ENCODE measurements around the gene STPG4. TPM values are rescaled to one million over a fixed set of nuclear protein-coding genes. Genes with fewer than 3 reads are reported as not detected.
"Not testable (repeated sequence)": the region's sequence is repeated elsewhere in the genome, so short reads cannot be mapped to it uniquely, and the experiment has no call there.

The STPG4 gene
- total RNA-seq, 1 donor from 2014 or later = 0.22 TPM

DNA sequence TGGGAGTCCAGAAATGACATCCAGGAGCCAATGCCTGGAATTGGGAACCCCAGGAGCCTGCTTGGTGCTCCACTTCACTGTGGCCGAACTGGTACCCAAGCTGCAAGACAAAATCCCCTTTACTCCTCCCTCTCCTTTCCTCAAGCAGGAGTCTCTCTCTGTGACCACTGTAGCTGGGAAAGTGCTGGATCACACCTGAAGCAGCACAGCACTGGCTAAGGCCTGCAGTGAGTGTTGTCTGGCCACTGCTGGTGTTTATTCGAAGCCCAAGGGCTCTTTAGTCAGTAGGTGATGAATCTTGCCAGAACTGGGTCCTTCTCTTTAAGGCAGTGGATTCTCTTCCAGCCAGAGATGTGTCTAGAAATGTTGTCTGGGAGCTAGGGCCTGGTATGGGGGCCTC is 26.4 kb downstream of the STPG4 start:
- intact Hi-C loops (cut with micrococcal nuclease) = no loop called here

DNA sequence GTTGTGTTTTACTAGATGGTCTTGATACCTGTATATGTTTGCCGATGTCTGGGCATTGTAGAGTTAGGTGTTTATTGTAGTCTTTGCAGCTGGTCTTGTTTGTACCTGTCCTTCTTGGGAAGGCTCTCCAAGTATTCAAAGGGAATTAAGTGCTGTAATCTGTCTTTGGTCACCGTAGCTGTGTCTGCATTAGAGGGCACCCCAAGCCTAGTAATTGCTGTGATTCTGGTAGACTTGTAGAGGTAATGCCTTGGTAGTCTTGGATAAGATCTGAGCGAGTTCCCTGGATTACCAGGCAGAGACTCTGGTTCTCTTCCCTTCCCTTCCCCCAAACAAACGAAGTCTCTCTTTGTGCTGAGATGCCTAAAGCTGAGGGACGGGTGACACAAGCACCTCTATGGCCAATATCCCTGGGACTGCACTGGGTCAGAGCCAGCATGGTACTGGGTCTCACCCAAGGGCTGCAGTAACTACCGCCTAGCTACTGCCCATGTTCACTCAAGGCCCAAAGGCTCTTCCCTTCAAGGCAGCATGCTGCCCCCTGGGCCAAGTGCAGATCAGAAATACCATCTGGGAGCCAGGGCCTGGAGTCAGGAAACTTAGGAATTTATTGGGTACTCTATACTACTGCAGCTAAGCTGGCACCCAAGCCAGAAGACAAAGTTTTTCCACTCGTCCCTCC is 27.1 kb downstream of the STPG4 start:
- intact Hi-C loops (cut with micrococcal nuclease) = no loop called here

DNA sequence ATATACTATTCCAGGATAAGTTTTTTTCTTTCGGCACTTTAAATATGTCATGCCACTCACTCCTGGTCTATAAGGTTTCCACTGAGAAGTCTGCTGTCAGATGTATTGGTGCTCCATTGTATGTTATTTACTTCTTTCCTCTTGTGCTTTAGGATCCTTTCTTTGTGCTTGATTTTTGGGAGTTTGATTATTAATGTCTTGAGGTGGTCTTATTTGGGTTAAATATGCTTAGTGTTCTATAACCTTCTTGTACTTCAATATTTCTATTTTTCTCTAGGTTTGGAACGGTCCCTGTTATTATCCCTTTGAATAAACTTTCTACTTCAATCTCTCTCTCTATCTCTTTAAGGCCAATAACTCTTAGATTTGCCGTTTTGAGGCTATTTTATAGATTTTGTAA is 28.3 kb downstream of the STPG4 start:
- intact Hi-C loops (cut with micrococcal nuclease) = no loop called here

DNA sequence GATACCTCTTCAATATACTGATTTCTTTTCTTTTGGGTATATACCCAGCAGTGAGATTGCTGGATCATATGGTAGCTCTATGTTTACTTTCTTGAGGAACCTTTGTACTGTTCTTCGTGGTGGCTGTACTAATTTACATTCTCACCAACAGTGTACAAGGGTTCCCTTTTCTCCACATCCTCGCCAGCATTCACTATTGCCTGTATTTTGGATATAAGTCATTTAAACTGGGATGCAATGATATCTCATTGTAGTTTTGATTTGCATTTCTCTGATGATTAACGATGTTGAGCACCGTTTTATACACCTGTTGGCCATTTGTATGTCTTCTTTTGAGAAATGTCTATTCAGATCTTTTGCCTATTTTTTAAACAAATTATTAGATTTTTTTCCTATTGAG is 30.4 kb downstream of the STPG4 start:
- intact Hi-C loops (cut with micrococcal nuclease) = not testable (repeated sequence)

DNA sequence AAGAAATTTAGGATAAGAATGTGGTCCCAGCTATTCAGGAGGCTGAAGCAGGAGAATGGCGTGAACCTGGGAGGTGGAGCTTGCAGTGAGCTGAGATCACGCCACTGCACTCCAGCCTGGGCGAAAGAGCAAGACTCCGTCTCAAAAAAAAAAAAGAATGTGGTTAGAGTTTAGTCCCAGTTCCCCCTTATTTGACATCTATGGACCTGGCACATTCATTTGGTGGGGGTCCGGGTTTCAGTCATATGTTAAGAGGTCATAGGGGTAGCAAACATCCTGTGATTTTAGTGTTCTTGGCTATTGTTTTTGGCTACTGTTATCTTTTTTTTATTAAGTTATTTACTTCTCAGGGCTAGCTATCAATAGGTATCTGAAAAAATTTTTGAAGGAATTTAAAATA is 34.7 kb downstream of the STPG4 start:
- intact Hi-C loops (cut with micrococcal nuclease) = not testable (repeated sequence)

DNA sequence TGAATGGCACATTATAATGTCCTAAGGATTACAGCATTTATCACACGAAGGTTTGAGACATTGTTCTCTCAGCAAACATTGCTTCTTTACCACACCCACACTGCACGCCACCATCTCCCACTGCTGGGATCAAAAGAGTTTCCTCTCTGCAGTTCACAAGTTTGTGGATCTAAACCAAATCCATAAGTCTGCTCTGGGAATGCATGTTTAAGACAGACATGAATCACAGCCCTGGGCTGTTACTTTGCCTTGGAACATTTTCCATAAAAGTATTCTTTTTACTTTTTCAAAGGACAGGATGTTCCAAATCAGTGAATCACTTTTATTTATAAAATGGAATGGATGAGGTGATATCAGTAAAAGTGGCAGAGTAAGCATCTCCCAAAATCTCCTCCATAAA is 36.1 kb downstream of the STPG4 start:
- intact Hi-C loops (cut with micrococcal nuclease) = no loop called here

DNA sequence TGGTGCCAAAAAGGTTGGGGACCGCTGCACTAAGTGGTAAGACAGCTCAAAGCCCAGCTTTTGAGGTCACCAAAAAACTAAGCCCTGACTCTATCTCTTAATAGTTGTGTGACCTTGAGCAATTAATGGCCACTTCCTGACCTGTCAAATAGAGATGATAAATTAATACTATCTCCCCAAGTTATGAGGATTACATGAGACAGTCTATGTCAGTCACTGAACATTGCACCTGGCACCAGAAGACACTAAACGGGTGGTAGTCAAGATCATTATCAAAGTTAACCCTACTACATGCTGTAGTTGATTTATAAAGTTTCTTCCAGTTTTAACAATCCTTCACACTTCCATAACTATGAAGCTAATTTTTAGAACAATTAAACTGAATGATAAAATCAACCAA is 36.5 kb downstream of the STPG4 start:
- intact Hi-C loops (cut with micrococcal nuclease) = no loop called here

DNA sequence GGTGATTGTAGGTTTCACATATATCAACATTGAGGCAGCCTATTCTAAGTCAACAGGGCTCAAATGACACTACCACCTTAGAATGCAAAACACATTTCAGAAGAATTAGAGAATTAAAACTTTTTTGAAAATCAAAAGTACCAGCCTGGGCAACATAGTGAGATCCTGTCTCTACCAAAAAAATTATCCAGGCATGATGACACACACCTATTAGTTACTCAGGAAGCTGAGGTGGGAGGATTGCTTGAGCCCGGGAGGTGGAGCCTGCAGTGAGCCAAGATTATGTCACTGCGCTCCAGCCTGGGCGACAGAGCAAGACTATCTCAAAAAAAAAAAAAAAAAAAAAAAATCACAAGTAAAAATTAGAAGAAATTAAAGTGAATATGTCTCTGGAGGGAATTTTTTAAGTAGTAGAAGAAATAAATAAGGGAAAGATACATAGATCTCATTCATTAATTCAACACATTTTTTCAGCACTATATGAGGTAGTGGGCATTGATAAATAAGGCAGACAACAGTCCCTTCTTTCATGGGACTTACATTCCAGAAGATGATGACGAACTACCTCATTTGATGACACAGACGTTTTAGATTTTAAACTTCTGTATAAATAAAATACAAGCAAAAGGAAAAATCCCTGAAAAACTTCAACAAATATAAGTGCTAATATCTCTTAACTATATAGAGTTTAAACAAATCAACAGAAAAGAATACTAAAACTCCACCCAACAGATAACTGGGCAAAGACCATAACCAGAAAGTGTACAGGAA is 42.3 kb downstream of the STPG4 start:
- intact Hi-C loops (cut with micrococcal nuclease) = no loop called here

DNA sequence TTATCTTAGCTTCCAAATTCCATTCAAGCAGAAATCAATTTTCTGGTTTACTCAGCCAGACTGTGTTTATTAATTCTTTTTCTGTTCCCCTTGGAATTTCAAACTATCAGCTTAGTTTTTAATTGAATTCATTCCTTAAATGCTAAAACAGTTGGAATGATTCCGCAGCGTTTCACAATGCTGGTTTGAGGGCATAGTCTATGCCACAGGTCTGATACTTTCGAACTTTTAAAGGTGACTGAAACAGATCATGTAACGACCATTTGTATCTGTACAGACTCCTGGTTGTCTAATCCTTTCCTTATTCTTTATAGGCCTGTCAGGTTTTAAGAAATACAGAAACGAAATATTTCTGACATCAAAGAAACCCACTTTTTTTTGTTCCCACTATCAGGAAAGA is 45.4 kb downstream of the STPG4 start:
- intact Hi-C loops (cut with micrococcal nuclease) = no loop called here

DNA sequence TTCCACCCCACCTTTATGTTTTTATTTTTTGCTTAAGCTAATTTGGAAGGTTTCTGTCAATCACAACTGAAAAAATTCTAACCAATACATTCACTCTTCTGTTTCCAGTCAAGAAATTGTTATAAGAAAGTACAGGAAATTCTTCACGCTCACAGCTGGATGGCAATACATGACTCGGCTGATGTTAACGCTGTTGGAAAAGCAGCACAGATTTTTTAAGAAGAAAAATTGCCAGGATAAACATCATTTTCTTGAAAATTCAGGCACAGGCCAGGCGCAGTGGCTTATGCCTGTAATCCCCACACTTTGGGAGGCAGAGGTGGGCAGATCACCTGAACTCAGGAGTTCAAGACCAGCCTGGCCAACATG is 46.1 kb downstream of the STPG4 start:
- intact Hi-C loops (cut with micrococcal nuclease) = no loop called here

DNA sequence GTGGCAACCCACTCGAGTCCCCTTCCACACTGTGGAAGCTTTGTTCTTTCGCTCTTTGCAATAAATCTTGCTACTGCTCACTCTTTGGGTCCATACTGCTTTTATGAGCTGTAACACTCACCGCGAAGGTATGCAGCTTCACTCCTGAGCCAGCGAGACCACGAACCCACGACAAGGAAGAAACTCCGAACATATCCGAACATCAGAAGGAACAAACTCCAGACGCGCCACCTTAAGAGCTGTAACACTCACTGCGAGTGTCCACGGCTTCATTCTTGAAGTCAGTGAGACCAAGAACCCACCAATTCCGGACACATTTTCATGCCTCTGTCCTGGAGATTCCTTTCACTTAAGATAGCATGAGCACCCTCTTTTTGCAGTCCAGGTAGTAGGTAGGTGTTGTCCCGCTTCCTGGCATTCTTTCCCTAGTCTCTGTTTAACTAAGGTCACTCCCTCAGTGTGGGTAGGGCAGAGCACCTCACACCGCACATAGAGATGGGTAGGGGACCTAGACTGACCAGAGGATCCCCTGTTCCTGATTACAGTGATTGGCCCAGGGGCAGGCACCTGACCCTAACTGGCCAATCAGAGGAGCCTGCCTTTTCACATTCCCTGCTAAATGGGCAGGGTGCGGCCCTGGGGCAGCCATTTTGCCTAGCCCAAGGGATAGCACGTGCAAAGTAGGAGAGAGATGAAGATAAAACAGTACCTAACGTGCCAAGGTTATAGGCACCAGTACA is 46.7 kb downstream of the STPG4 start:
- intact Hi-C loops (cut with micrococcal nuclease) = not testable (repeated sequence)

DNA sequence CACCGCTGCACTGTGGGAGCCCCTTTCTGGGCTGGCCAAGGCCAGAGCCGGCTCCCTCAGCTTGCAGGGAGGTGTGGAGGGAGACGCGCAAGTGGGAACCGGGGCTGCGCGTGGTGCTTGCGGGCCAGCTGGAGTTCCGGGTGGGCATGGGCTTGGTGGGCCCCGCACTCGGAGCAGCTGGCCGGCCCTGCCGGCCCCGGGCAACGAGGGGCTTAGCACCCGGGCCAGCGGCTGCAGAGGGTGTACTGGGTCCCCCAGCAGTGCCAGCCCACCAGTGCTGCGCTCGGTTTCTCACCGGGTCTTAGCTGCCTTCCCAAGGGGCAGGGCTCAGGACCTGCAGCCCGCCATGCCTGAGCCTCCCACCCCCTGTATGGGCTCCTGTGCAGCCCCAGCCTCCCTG is 47.9 kb downstream of the STPG4 start:
- intact Hi-C loops (cut with micrococcal nuclease) = not testable (repeated sequence)

DNA sequence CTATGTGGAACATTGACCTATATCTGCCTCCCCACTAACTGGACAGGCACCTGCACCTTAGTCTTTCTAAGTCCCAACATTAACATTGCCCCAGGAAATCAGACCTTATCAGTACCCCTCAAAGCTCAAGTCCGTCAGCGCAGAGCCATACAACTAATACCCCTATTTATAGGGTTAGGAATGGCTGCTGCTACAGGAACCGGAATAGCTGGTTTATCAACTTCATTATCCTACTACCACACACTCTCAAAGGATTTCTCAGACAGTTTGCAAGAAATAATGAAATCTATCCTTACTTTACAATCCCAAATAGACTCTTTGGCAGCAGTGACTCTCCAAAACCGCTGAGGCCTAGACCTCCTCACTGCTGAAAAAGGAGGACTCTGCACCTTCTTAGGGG is 48.9 kb downstream of the STPG4 start:
- intact Hi-C loops (cut with micrococcal nuclease) = not testable (repeated sequence)

DNA sequence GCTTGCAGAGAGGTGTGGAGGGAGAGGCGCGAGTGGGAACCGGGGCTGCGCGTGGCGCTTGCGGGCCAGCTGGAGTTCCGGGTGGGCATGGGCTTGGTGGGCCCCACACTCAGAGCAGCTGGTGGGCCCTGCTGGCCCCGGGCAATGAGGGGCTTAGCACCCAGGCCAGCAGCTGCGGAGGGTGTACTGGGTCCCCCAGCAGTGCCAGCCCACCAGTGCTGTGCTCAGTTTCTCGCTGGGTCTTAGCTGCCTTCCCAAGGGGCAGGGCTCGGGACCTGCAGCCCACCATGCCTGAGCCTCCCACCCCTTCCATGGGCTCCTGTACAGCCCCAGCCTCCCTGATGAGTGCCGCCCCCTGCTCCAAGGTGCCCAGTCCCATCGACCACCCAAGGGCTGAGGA is 55.4 kb downstream of the STPG4 start:
- intact Hi-C loops (cut with micrococcal nuclease) = not testable (repeated sequence)

DNA sequence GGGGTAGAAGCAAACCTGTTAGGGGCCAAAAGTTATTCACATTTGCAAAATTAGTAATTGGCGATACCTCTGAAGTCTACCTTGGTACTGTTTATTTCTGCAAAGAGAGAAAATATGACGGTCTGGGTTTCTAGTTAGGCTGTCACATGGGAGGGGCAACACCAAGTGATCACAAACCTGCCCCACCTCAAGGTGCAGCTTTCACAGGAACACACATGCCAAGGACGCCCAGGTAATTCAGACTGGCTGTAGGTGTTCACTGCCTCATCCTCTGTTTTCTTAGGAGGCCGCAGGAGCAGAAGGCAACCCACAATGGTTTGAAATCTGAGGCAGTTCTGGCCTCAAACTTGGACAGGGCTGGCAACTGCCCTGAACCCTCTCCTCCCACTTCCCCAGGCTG is 56.2 kb downstream of the STPG4 start:
- intact Hi-C loops (cut with micrococcal nuclease) = no loop called here

DNA sequence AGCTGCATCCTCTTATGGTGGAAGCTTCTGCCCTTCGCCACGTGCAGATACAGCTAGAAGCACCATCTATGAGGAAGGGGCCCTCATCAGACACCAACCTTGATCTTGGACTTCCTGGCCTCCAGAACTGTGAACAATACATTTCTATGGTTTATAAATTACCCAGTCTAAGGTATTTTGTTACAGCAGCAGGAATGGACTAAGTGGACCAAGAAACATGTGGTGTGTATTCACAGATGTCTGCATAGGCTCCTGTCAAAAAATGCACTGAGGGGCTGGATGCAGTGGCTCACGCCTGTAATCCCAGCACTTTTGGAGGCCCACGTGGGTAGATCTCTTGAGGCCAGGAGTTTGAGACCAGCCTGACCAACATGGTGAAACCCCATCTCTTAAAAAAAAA is 57.5 kb downstream of the STPG4 start:
- intact Hi-C loops (cut with micrococcal nuclease) = no loop called here

DNA sequence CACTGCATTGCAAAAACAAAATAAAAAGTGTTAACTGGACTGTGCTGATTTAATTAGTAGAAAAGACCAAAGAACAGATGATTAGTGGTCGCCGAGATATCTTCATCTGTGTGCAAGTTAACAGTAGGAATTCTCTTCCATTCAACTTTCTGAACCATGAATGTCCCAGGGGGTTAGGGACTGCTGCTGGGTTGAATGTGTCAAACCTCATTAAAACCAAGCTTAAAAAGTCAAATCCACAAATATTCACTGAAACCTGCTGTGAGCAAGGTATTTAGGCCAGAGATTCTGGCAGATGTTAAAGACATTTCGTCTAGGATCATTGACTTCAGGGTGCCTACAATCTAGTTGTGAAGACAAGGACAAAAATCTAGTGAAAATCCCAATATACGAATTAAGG is 58.7 kb downstream of the STPG4 start:
- intact Hi-C loops (cut with micrococcal nuclease) = no loop called here

DNA sequence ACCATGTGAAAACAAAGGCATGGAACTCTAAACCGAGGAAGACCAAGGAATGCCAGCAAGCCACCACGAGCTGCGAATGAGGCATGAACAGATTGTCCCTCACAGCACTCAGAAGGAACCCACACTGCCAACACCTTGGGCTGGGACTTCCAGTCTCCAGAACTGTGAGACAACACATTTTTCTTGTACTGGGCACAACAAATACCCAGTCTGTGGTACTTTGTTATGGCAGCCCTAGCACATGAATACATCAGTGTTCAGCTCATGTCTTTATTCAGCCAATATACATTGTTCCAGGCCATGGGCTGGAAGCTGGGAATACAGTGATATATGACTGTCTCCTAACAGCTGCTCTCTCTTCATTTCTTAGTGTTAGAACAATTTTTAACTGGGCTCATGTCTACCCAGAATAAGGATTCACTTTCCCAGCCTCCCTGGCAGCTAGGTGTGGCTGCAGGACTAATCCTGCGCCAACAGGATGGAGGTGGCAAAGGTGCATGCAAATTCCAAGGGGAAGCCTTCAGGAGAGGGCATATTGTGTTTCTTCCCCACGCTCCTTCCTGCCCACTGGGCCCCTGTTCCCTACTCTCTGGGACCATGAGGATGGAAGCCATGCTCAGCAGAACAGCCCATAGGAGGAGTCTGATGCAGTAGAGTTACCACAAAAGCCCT is 59.6 kb downstream of the STPG4 start:
- intact Hi-C loops (cut with micrococcal nuclease) = no loop called here

DNA sequence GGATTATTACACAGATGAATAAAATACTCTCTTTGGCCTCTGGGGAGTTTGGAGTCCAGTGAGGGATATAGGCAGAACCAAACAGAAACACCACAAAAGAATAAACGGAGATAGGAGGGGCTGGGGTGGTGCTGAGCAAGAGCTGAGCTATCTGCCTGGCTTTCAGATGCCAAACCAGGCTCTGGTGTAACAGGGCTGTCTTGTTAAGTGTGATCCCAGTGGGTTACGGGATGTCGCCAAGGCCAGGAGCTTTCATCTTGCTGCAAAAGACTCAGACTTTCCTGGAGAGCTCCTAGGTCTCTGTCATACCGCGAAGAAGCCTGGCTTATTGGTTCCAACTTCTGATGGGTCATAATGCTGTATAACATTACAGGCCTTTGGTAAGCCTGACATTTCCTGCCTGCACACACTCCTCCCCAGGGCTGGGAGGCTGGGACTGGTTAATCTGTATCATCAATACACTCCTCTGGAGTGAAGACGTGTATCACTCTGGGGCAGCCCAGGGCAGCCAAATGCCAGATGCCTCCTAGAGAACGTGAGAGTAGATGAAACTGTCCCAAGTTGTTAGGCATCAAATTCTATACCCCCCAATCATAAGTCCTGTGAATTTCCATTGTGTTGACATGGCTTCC is 60.5 kb downstream of the STPG4 start:
- intact Hi-C loops (cut with micrococcal nuclease) = no loop called here

DNA sequence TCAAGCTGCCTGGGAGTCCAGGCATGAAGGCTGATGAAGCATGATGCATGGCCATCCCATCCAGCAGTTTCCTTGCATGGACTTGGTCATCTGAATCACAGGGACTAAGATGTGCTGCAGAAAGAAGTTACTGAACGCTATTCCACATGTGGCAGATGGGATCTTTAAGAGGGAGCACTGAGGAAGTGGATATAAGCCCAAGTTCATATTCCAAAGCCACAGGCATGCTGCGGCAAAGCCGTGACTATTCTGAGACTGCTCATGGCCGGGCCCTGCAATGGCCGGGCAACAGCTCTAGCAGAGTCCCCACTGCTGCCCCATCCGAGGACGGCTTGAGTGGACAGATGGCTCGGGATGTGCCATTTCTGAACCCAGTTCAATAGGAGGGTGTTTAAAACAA is 61.5 kb downstream of the STPG4 start:
- intact Hi-C loops (cut with micrococcal nuclease) = no loop called here

DNA sequence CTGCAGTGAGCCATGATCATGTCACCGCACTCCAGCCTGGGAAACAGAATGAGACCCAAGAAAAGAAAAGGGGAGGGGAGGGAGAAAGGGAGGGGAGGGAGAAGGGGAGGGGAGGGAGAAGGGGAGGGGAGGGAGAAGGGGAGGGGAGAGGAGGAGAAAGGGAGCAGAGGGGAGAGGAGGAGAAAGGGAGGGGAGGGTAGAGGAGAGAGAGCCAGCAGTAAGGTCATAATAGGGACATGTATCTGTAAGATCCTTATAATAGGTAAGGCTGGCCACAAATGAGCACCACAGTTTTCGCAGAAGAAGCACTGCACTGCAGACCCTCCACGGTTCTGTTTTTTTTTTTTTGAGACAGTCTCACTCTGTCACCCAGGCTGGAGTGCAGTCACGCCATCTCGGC is 62.6 kb downstream of the STPG4 start:
- intact Hi-C loops (cut with micrococcal nuclease) = no loop called here

DNA sequence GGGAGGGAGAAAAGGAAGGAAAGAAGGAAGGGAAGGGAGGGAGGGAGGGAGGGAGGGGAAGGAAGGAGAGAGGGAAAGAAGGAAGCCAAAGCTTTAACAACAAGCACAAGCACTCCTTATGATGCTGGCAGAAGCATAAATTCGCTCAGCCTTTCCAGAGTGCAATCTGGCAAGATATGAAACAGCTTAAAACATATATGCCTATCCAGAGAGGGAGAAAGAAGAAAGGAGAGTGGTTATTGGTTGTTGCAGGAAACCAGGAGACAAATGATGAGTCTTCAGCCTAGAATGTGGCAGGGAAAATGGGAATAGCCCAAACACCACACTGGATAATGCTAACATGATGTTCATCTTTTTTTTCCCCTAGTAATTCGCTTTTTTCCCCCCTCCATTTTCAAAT is 64.0 kb downstream of the STPG4 start:
- intact Hi-C loops (cut with micrococcal nuclease) = no loop called here

Measured in T-helper 1 cell treated with Interleukin-12 subunit alpha and Interleukin-12 subunit beta and Interleukin-4 antibody, amounts not matched to agents 30 ng/mL and 1 ng/mL, for 36 hours (primary cell).